HG03457 (cell line): ENCODE measurements around the gene APP.

Experiments
- ATAC-seq: cut with Tn5 transposase; IDR thresholded peaks from one replicate; pipeline ENCODE4 v1.9.1; 2021; ENCODE audit warnings: moderate number of reproducible peaks; ENCODE audit not compliant: unreplicated experiment

The APP gene

GRCh38 chr21:25842925-25843324 lies 327.6 kb downstream of the APP start:
- no peak for ATAC-seq

- ATAC-seq: no peak
These were observed 331.8 kb downstream of the APP start for GRCh38 chr21:25838809-25839208.

GRCh38 chr21:25837533-25838265 lies 332.9 kb downstream of the APP start:
- no peak for ATAC-seq

- no peak for ATAC-seq
These were observed 334.2 kb downstream of the APP start for GRCh38 chr21:25836396-25836795.

GRCh38 chr21:25834381-25834780 lies 336.2 kb downstream of the APP start:
- no peak for ATAC-seq

GRCh38 chr21:25831300-25831960 lies 339.1 kb downstream of the APP start:
- ATAC-seq: no peak
